Endothelial cell (in vitro differentiated cells): Measurements from ENCODE around the gene AGK. TPM values are rescaled to one million over a fixed set of nuclear protein-coding genes. Genes with fewer than 3 reads are reported as not detected.

Source experiments
- DNase-seq: peaks from one replicate; pipeline ENCODE4 v3.0.0; 2021; ENCODE audit warnings: low spot score
- H3K27ac Mint-ChIP-seq: one replicate; pipeline ENCODE4 v1.8.0; 2021; ENCODE audit warnings: mixed read lengths, inconsistent platforms; ENCODE audit not compliant: unreplicated experiment
- H3K27me3 Mint-ChIP-seq: one replicate; pipeline ENCODE4 v1.8.0; 2021; ENCODE audit warnings: mild to moderate bottlenecking, moderate library complexity, mixed read lengths, inconsistent platforms; ENCODE audit not compliant: unreplicated experiment
- H3K36me3 Mint-ChIP-seq: one replicate; pipeline ENCODE4 v1.8.0; 2021; ENCODE audit warnings: mild to moderate bottlenecking, low read depth, mixed read lengths, inconsistent platforms; ENCODE audit not compliant: unreplicated experiment
- H3K4me1 Mint-ChIP-seq: one replicate; pipeline ENCODE4 v1.8.0; 2021; ENCODE audit warnings: mild to moderate bottlenecking, mixed read lengths, inconsistent platforms; ENCODE audit not compliant: unreplicated experiment
- H3K4me3 Mint-ChIP-seq: one replicate; pipeline ENCODE4 v1.8.0; 2021; ENCODE audit warnings: mild to moderate bottlenecking, mixed read lengths, inconsistent platforms; ENCODE audit not compliant: unreplicated experiment
- H3K9me3 Mint-ChIP-seq: one replicate; pipeline ENCODE4 v1.8.0; 2021; ENCODE audit warnings: mixed read lengths, inconsistent platforms; ENCODE audit not compliant: unreplicated experiment
- CTCF ChIP-seq: fragments of 200-600 bp; sonication (generic); IDR thresholded peaks from one replicate; pipeline ENCODE4 v1.5.0; 2021; ENCODE audit warnings: antibody characterized with exemption; ENCODE audit not compliant: unreplicated experiment
- total RNA-seq: library from RNA; stranded (reverse); fragmentation: NEBNext Ultra II Directional; extraction: Animal tissue kit (Norgen Biotek cat#: 25700); gene quantifications from one replicate; pipeline ENCODE4 v1.2.1, GENCODE V29; 2021; ENCODE audit not compliant: unreplicated experiment

The AGK gene
- total RNA-seq, 1 donor from 2014 or later = 32.0 TPM

- Mint-ChIP-seq H3K9me3 (no peaks in the 10 kb centered on the region), H3K4me3 (peak overlapping the region; percentile 62), H3K27me3 (peaks cover 4% of the 10 kb centered on the region), H3K36me3 (peaks cover 40% of the 10 kb centered on the region), H3K27ac (peak overlapping the region; percentile 61), H3K4me1 (peaks cover 58% of the 10 kb centered on the region)
- TF ChIP-seq CTCF = no peak
- no peak for DNase-seq
These were observed 120.7 kb downstream of the AGK start for GRCh38 chr7:141671705-141672496.

GRCh38 chr7:141673346-141673745, 122.1 kb downstream of the AGK start:
- no peak for DNase-seq
- H3K9me3 Mint-ChIP-seq = no peaks in the 10 kb centered on the region
- TF ChIP-seq CTCF = no peak
- peaks cover 2% of the 10 kb centered on the region for H3K27me3 Mint-ChIP-seq
- H3K4me3 Mint-ChIP-seq = peak overlapping the region; percentile 83
- peaks cover 58% of the 10 kb centered on the region for H3K4me1 Mint-ChIP-seq
- H3K27ac Mint-ChIP-seq = peak overlapping the region; percentile 100
- H3K36me3 Mint-ChIP-seq = peaks cover 36% of the 10 kb centered on the region

- H3K27ac Mint-ChIP-seq = peak overlapping the region; percentile 100
- H3K36me3 Mint-ChIP-seq = peaks cover 29% of the 10 kb centered on the region
- peaks cover 51% of the 10 kb centered on the region for H3K4me1 Mint-ChIP-seq
- H3K9me3 Mint-ChIP-seq = no peaks in the 10 kb centered on the region
- TF ChIP-seq CTCF = no peak
- peak overlapping the region; percentile 88 for H3K4me3 Mint-ChIP-seq
- no peaks in the 10 kb centered on the region for H3K27me3 Mint-ChIP-seq
- peak; percentile 63 for DNase-seq
These were observed 123.0 kb downstream of the AGK start for GRCh38 chr7:141674171-141674671.

- DNase-seq = peak; percentile 73
- no peaks in the 10 kb centered on the region for H3K9me3 Mint-ChIP-seq
- peak overlapping the region; percentile 100 for H3K27ac Mint-ChIP-seq
These were observed 123.5 kb downstream of the AGK start for GRCh38 chr7:141674702-141675101.

More at GRCh38 chr7:141674702-141675101, 123.5 kb downstream of the AGK start:
- Mint-ChIP-seq H3K27me3 (no peaks in the 10 kb centered on the region), H3K36me3 (peaks cover 29% of the 10 kb centered on the region), H3K4me1 (peaks cover 51% of the 10 kb centered on the region), H3K4me3 (peak overlapping the region; percentile 88)
- TF ChIP-seq CTCF = peak; percentile 68
